Hematopoietic multipotent progenitor cell treated with erythropoietin and hydrocortisone succinate and interleukin-3 and kit ligand, for 8 days (in vitro differentiated cells): ENCODE results near the gene BRD8.

Source experiments
- DNase-seq: peaks from one replicate; pipeline ENCODE4 v3.0.0-alpha.2; 2015

Gene BRD8

DNA sequence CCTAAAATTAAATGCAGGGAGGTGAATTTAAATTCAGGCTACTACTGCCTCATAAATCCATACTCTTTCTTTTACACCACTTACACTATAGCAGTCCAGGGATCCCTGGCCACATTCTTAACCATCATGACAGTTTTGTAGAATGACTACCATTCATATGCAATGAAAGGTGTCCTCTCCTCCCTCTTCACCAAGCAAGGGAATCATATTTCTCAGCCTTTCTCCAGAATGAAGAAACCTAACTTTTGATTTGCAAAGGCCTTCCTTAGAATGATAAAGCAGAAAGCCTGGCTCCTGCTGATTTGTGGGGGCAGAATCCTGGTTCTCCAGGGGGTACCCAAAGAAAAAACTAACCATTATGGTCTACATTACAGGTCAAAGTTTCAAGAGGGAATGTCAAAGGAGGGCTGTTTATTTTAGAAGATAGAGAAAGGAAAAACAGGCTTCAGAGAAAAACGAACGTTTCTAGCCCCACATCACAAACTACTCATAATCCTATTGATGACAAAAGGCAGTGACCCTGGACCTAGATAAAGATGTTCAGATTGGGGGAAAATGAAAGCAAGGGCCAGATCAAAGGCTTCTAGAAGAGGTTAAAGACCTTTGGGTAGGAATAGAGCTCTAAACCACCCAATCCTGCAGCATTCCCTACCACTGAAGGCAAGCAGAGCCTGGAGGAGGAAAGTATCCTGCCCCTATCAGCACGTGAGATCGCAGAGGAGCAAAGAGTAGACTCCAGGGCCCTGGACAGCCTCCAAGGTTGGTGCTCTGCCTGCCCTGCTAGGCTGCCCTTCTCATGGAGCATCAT, 83.1 kb downstream of the BRD8 start:
- no peak for DNase-seq

- DNase-seq: no peak
These were observed 85.4 kb downstream of the BRD8 start for GRCh38 chr5:138093036-138093435.

DNA sequence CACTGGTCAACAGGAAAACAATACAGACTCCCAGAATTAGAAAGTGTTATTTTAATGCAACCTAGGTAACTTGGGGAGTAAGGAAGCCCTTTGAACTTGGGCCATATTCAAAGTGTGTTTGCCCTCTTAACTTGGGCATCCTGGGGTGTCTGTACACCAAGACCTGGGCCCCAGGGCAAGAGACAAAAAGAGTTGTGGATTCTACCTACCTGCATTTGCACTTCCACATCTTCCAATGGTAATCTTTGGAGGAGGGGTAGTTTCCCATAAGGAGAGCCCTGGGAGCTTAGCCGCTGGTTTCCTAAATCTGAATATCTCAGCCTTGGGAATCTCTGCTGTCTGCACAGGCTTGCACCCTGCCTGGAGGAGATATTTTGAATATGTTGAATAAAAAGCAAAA, 86.1 kb downstream of the BRD8 start:
- DNase-seq: no peak

- no peak for DNase-seq
These were observed 86.7 kb downstream of the BRD8 start for GRCh38 chr5:138091685-138092084.
